GM19193 (cell line): ENCODE results near the gene PCGF3.

Experiments
- POLR2A ChIP-seq: IDR thresholded peaks from 4 replicates; pipeline ENCODE4 v1.6.1; 2011; ENCODE audit not compliant: insufficient read depth, insufficient read length; ENCODE audit errors: extremely low read depth

Gene PCGF3

GRCh38 chr4:770022-770421 lies 64.4 kb downstream of the PCGF3 start:
- peak; percentile 10 for TF ChIP-seq POLR2A

GRCh38 chr4:771464-771863 lies 65.8 kb downstream of the PCGF3 start:
- no peak for TF ChIP-seq POLR2A

- no peak for TF ChIP-seq POLR2A
Measured at GRCh38 chr4:772118-772517, 66.5 kb downstream of the PCGF3 start.

- no peak for TF ChIP-seq POLR2A
Measured at GRCh38 chr4:772776-773175, 67.1 kb downstream of the PCGF3 start.

- TF ChIP-seq POLR2A = no peak
Measured at GRCh38 chr4:773214-773613, 67.6 kb downstream of the PCGF3 start.

GRCh38 chr4:776743-777441 lies 71.3 kb downstream of the PCGF3 start:
- no peak for TF ChIP-seq POLR2A

GRCh38 chr4:777520-778262 lies 72.1 kb downstream of the PCGF3 start:
- TF ChIP-seq POLR2A = no peak

GRCh38 chr4:779555-779954 lies 73.9 kb downstream of the PCGF3 start:
- TF ChIP-seq POLR2A = peak; percentile 39

GRCh38 chr4:780716-781492 lies 75.3 kb downstream of the PCGF3 start:
- no peak for TF ChIP-seq POLR2A

GRCh38 chr4:781493-782216 lies 76.0 kb downstream of the PCGF3 start:
- peak; percentile 96 for TF ChIP-seq POLR2A

- no peak for TF ChIP-seq POLR2A
Measured at GRCh38 chr4:784401-785331, 79.0 kb downstream of the PCGF3 start.

GRCh38 chr4:785332-786073 lies 79.9 kb downstream of the PCGF3 start:
- TF ChIP-seq POLR2A = no peak

GRCh38 chr4:786074-786741 lies 80.6 kb downstream of the PCGF3 start:
- no peak for TF ChIP-seq POLR2A
